Skeletal muscle satellite cell (primary cell): ENCODE measurements around the gene ST7.
A peak's percentile ranks its signal among the peaks of the same experiment; 100 is the strongest.

ENCODE experiments used
- H3K27me3 ChIP-seq: 2 replicates; pipeline ENCODE4 v1.7.0; 2013; ENCODE audit warnings: low read length; ENCODE audit not compliant: control insufficient read depth, insufficient read depth
- H3K36me3 ChIP-seq: 2 replicates; pipeline ENCODE4 v1.7.0; 2013; ENCODE audit warnings: mild to moderate bottlenecking, control low read depth, low read length; ENCODE audit not compliant: insufficient read depth
- H3K4me1 ChIP-seq: 2 replicates; pipeline ENCODE4 v1.7.0; 2013; ENCODE audit warnings: low read length; ENCODE audit not compliant: control insufficient read depth, insufficient read depth
- H3K4me2 ChIP-seq: 2 replicates; pipeline ENCODE4 v1.7.0; 2013; ENCODE audit warnings: mild to moderate bottlenecking, low read length
- H3K4me3 ChIP-seq: 2 replicates; pipeline ENCODE4 v1.7.0; 2013; ENCODE audit warnings: low read length
- H3K9ac ChIP-seq: 2 replicates; pipeline ENCODE4 v1.7.0; 2013; ENCODE audit warnings: mild to moderate bottlenecking, low read depth, low read length, moderate library complexity
- H3K9me3 ChIP-seq: replicated peaks from 2 replicates; pipeline ENCODE4 v1.7.0; 2013; ENCODE audit warnings: mild to moderate bottlenecking, control low read depth, low read length

Gene ST7

GRCh38 chr7:117250801-117251200 lies 297.5 kb downstream of the ST7 start:
- Histone ChIP-seq H3K27me3 (no peaks in the 10 kb centered on the region), H3K4me3 (no peak overlapping the region), H3K4me2 (no peak overlapping the region), H3K4me1 (peaks cover 8% of the 10 kb centered on the region), H3K9me3 (no peaks in the 10 kb centered on the region), H3K9ac (no peak overlapping the region), H3K36me3 (no peaks in the 10 kb centered on the region)

GRCh38 chr7:117251687-117252086 lies 298.4 kb downstream of the ST7 start:
- Histone ChIP-seq H3K36me3 (no peaks in the 10 kb centered on the region), H3K9ac (no peak overlapping the region), H3K27me3 (no peaks in the 10 kb centered on the region), H3K4me1 (peaks cover 8% of the 10 kb centered on the region), H3K4me2 (no peak overlapping the region), H3K9me3 (no peaks in the 10 kb centered on the region), H3K4me3 (no peak overlapping the region)

GRCh38 chr7:117259615-117260014 lies 306.3 kb downstream of the ST7 start:
- Histone ChIP-seq H3K4me2 (no peak overlapping the region), H3K4me3 (no peak overlapping the region), H3K9ac (no peak overlapping the region), H3K27me3 (no peaks in the 10 kb centered on the region), H3K9me3 (no peaks in the 10 kb centered on the region), H3K4me1 (peaks cover 10% of the 10 kb centered on the region), H3K36me3 (no peaks in the 10 kb centered on the region)

GRCh38 chr7:117262546-117262945 lies 309.2 kb downstream of the ST7 start:
- H3K27me3 ChIP-seq, result no peaks in the 10 kb centered on the region
- no peak overlapping the region for H3K4me2 ChIP-seq
- H3K4me1 ChIP-seq, result peaks cover 10% of the 10 kb centered on the region
- H3K9ac ChIP-seq, result no peak overlapping the region
- no peaks in the 10 kb centered on the region for H3K36me3 ChIP-seq
- no peak overlapping the region for H3K4me3 ChIP-seq
- no peaks in the 10 kb centered on the region for H3K9me3 ChIP-seq

GRCh38 chr7:117264716-117265115 lies 311.4 kb downstream of the ST7 start:
- H3K9ac ChIP-seq, result no peak overlapping the region
- H3K27me3 ChIP-seq, result no peaks in the 10 kb centered on the region
- peaks cover 12% of the 10 kb centered on the region for H3K4me1 ChIP-seq
- H3K4me3 ChIP-seq, result no peak overlapping the region
- no peaks in the 10 kb centered on the region for H3K9me3 ChIP-seq
- no peak overlapping the region for H3K4me2 ChIP-seq
- H3K36me3 ChIP-seq, result no peaks in the 10 kb centered on the region

- Histone ChIP-seq H3K4me1 (peaks cover 18% of the 10 kb centered on the region), H3K9me3 (no peaks in the 10 kb centered on the region), H3K9ac (peak overlapping the region; percentile 74), H3K4me3 (peak overlapping the region; percentile 52), H3K4me2 (peak overlapping the region; percentile 80), H3K27me3 (no peaks in the 10 kb centered on the region), H3K36me3 (no peaks in the 10 kb centered on the region)
Observed at GRCh38 chr7:117269417-117269816, 316.1 kb downstream of the ST7 start.

GRCh38 chr7:117269886-117270285 lies 316.6 kb downstream of the ST7 start:
- Histone ChIP-seq H3K27me3 (no peaks in the 10 kb centered on the region), H3K4me2 (peak overlapping the region; percentile 80), H3K9me3 (no peaks in the 10 kb centered on the region), H3K9ac (peak overlapping the region; percentile 74), H3K4me3 (peak overlapping the region; percentile 52), H3K4me1 (peaks cover 18% of the 10 kb centered on the region), H3K36me3 (no peaks in the 10 kb centered on the region)

- H3K27me3 ChIP-seq, result no peaks in the 10 kb centered on the region
- peak overlapping the region; percentile 55 for H3K9ac ChIP-seq
- H3K9me3 ChIP-seq, result no peaks in the 10 kb centered on the region
Observed at GRCh38 chr7:117270371-117270770, 317.1 kb downstream of the ST7 start.

GRCh38 chr7:117271566-117271965 lies 318.3 kb downstream of the ST7 start:
- no peaks in the 10 kb centered on the region for H3K36me3 ChIP-seq
- H3K9me3 ChIP-seq, result no peaks in the 10 kb centered on the region
- no peak overlapping the region for H3K4me2 ChIP-seq
- no peaks in the 10 kb centered on the region for H3K27me3 ChIP-seq
- peaks cover 18% of the 10 kb centered on the region for H3K4me1 ChIP-seq
- no peak overlapping the region for H3K4me3 ChIP-seq
- no peak overlapping the region for H3K9ac ChIP-seq

More at GRCh38 chr7:117270371-117270770, 317.1 kb downstream of the ST7 start:
- Histone ChIP-seq H3K4me1 (peaks cover 18% of the 10 kb centered on the region), H3K4me2 (peak overlapping the region; percentile 80), H3K36me3 (no peaks in the 10 kb centered on the region), H3K4me3 (peak overlapping the region; percentile 33)

- Histone ChIP-seq H3K4me1 (peaks cover 18% of the 10 kb centered on the region), H3K36me3 (no peaks in the 10 kb centered on the region), H3K9me3 (no peaks in the 10 kb centered on the region), H3K4me3 (no peak overlapping the region), H3K4me2 (no peak overlapping the region), H3K9ac (no peak overlapping the region), H3K27me3 (no peaks in the 10 kb centered on the region)
Observed at GRCh38 chr7:117272017-117272759, 318.9 kb downstream of the ST7 start.

GRCh38 chr7:117273325-117273724 lies 320.0 kb downstream of the ST7 start:
- no peaks in the 10 kb centered on the region for H3K36me3 ChIP-seq
- peaks cover 18% of the 10 kb centered on the region for H3K4me1 ChIP-seq
- no peaks in the 10 kb centered on the region for H3K9me3 ChIP-seq
- no peaks in the 10 kb centered on the region for H3K27me3 ChIP-seq
- H3K4me3 ChIP-seq, result no peak overlapping the region
- no peak overlapping the region for H3K4me2 ChIP-seq
- no peak overlapping the region for H3K9ac ChIP-seq

GRCh38 chr7:117273814-117274225 lies 320.5 kb downstream of the ST7 start:
- no peak overlapping the region for H3K9ac ChIP-seq
- H3K27me3 ChIP-seq, result no peaks in the 10 kb centered on the region
- no peaks in the 10 kb centered on the region for H3K36me3 ChIP-seq
- H3K4me1 ChIP-seq, result peaks cover 18% of the 10 kb centered on the region
- H3K9me3 ChIP-seq, result no peaks in the 10 kb centered on the region
- H3K4me3 ChIP-seq, result no peak overlapping the region
- H3K4me2 ChIP-seq, result no peak overlapping the region
